ENCODE measurements around the gene RNF220.

GRCh38 chr1:44611866-44612265, 206.8 kb downstream of the RNF220 start:
- TF ChIP-seq, protein P1, sequence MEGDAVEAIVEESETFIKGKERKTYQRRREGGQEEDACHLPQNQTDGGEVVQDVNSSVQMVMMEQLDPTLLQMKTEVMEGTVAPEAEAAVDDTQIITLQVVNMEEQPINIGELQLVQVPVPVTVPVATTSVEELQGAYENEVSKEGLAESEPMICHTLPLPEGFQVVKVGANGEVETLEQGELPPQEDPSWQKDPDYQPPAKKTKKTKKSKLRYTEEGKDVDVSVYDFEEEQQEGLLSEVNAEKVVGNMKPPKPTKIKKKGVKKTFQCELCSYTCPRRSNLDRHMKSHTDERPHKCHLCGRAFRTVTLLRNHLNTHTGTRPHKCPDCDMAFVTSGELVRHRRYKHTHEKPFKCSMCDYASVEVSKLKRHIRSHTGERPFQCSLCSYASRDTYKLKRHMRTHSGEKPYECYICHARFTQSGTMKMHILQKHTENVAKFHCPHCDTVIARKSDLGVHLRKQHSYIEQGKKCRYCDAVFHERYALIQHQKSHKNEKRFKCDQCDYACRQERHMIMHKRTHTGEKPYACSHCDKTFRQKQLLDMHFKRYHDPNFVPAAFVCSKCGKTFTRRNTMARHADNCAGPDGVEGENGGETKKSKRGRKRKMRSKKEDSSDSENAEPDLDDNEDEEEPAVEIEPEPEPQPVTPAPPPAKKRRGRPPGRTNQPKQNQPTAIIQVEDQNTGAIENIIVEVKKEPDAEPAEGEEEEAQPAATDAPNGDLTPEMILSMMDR (IDR thresholded peaks at IDR 0.05) = no peak
- no peak for TF ChIP-seq POLR2A (IDR thresholded peaks at IDR 0.05)

Measured in uterus (tissue), 2 donors.